HEK293 (cell line): ENCODE measurements around the gene CUL3.

Experiments used
- CTCF ChIP-seq: fragments of 450-650 bp; formaldehyde crosslinking; IDR thresholded peaks from 2 replicates; pipeline ENCODE4 v1.5.1; 2016; ENCODE audit warnings: missing biosample characterization, missing genetic modification characterization
- KLF16 ChIP-seq: fragments of 450-650 bp; formaldehyde crosslinking; IDR thresholded peaks from 2 replicates; pipeline ENCODE4 v1.5.1; 2017; ENCODE audit warnings: missing biosample characterization, missing genetic modification characterization
- OVOL3 ChIP-seq: fragments of 450-650 bp; formaldehyde crosslinking; IDR thresholded peaks from 2 replicates; pipeline ENCODE4 v1.5.1; 2016; ENCODE audit warnings: missing biosample characterization, missing genetic modification characterization
- REST ChIP-seq: fragments of 450-650 bp; formaldehyde crosslinking; IDR thresholded peaks from 2 replicates; pipeline ENCODE4 v1.5.1; 2016; ENCODE audit warnings: missing biosample characterization, missing genetic modification characterization
- TCF7L2 ChIP-seq: IDR thresholded peaks from 2 replicates; pipeline ENCODE4 v1.6.1; 2011; ENCODE audit warnings: low read depth, mild to moderate bottlenecking, inconsistent platforms, low read length, moderate library complexity, borderline replicate concordance
- TRIM28 ChIP-seq: IDR thresholded peaks from 2 replicates; pipeline ENCODE4 v1.6.1; 2011; ENCODE audit warnings: low read length, control low read depth, borderline replicate concordance
- WT1 ChIP-seq: fragments of 450-650 bp; formaldehyde crosslinking; IDR thresholded peaks from 2 replicates; pipeline ENCODE4 v1.5.1; 2016; ENCODE audit warnings: missing biosample characterization, missing genetic modification characterization
- ZBTB11 ChIP-seq: fragments of 450-650 bp; formaldehyde crosslinking; conservative IDR thresholded peaks from 2 replicates; pipeline ENCODE4 v1.5.1; 2016; ENCODE audit warnings: low read depth, missing biosample characterization, missing genetic modification characterization
- ZBTB48 ChIP-seq: fragments of 450-650 bp; formaldehyde crosslinking; IDR thresholded peaks from 2 replicates; pipeline ENCODE4 v1.5.1; 2016; ENCODE audit warnings: missing biosample characterization, missing genetic modification characterization
- ZBTB8A ChIP-seq: fragments of 450-650 bp; formaldehyde crosslinking; IDR thresholded peaks from 2 replicates; pipeline ENCODE4 v1.5.1; 2016; ENCODE audit warnings: missing biosample characterization, missing genetic modification characterization
- ZNF132 ChIP-seq: fragments of 450-650 bp; formaldehyde crosslinking; IDR thresholded peaks from 2 replicates; pipeline ENCODE4 v1.5.1; 2017; ENCODE audit warnings: missing biosample characterization, missing genetic modification characterization, borderline replicate concordance
- ZNF174 ChIP-seq: fragments of 450-650 bp; formaldehyde crosslinking; IDR thresholded peaks from 2 replicates; pipeline ENCODE4 v1.5.0; 2017; ENCODE audit warnings: missing biosample characterization, mild to moderate bottlenecking, missing genetic modification characterization
- ZNF184 ChIP-seq: fragments of 450-650 bp; IDR thresholded peaks from 2 replicates; pipeline ENCODE4 v1.5.1; 2018; ENCODE audit warnings: missing biosample characterization, mild to moderate bottlenecking, missing genetic modification characterization
- ZNF19 ChIP-seq: fragments of 450-650 bp; formaldehyde crosslinking; IDR thresholded peaks from 2 replicates; pipeline ENCODE4; 2016; ENCODE audit warnings: missing biosample characterization, missing genetic modification characterization, low read depth
- ZNF266 ChIP-seq: fragments of 450-650 bp; formaldehyde crosslinking; IDR thresholded peaks from 2 replicates; pipeline ENCODE4 v1.5.1; 2016; ENCODE audit warnings: missing biosample characterization, missing genetic modification characterization, low read depth
- ZNF341 ChIP-seq: fragments of 450-650 bp; formaldehyde crosslinking; IDR thresholded peaks from 2 replicates; pipeline ENCODE4; 2016; ENCODE audit warnings: low read depth, missing biosample characterization, missing genetic modification characterization
- ZNF354C ChIP-seq: fragments of 450-650 bp; formaldehyde crosslinking; IDR thresholded peaks from 2 replicates; pipeline ENCODE4 v1.5.1; 2016; ENCODE audit warnings: missing biosample characterization, missing genetic modification characterization, low read depth, borderline replicate concordance
- ZNF37A ChIP-seq: fragments of 450-650 bp; IDR thresholded peaks from 2 replicates; pipeline ENCODE4 v1.5.1; 2018; ENCODE audit warnings: missing biosample characterization, missing genetic modification characterization
- ZNF423 ChIP-seq: fragments of 450-650 bp; formaldehyde crosslinking; IDR thresholded peaks from 2 replicates; pipeline ENCODE4 v1.5.1; 2016; ENCODE audit warnings: missing biosample characterization, missing genetic modification characterization
- ZNF514 ChIP-seq: fragments of 450-650 bp; formaldehyde crosslinking; IDR thresholded peaks from 2 replicates; pipeline ENCODE4 v1.5.1; 2016; ENCODE audit warnings: missing biosample characterization, missing genetic modification characterization
- ZNF585B ChIP-seq: fragments of 450-650 bp; formaldehyde crosslinking; IDR thresholded peaks from 2 replicates; pipeline ENCODE4 v1.5.1; 2016; ENCODE audit warnings: missing biosample characterization, missing genetic modification characterization
- ZNF707 ChIP-seq: fragments of 450-650 bp; formaldehyde crosslinking; IDR thresholded peaks from 2 replicates; pipeline ENCODE4 v1.5.1; 2016; ENCODE audit warnings: missing biosample characterization, missing genetic modification characterization
- ZNF747 ChIP-seq: fragments of 450-650 bp; formaldehyde crosslinking; IDR thresholded peaks from 2 replicates; pipeline ENCODE4 v1.5.1; 2016; ENCODE audit warnings: missing biosample characterization, missing genetic modification characterization
- TF ChIP-seq, protein P1 (sequence below): fragments of 450-650 bp; formaldehyde crosslinking; IDR thresholded peaks from 2 replicates; pipeline ENCODE4 v1.5.1; 2017; ENCODE audit warnings: missing biosample characterization, mild to moderate bottlenecking, missing genetic modification characterization, moderate library complexity
- TF ChIP-seq, protein P2 (sequence below): fragments of 450-650 bp; formaldehyde crosslinking; IDR thresholded peaks from 2 replicates; pipeline ENCODE4 v1.5.1; 2017; ENCODE audit warnings: missing biosample characterization, missing genetic modification characterization
- TF ChIP-seq, protein P3 (sequence below): fragments of 450-650 bp; formaldehyde crosslinking; IDR thresholded peaks from 2 replicates; pipeline ENCODE4; 2016; ENCODE audit warnings: missing biosample characterization, missing genetic modification characterization
- TF ChIP-seq, protein P4 (sequence below): fragments of 450-650 bp; formaldehyde crosslinking; IDR thresholded peaks from 2 replicates; pipeline ENCODE4 v1.5.1; 2016; ENCODE audit warnings: missing biosample characterization, missing genetic modification characterization

Gene CUL3

GRCh38 chr2:224585211-224586088, at the start of gene CUL3 (continued):
- TF ChIP-seq REST (tag by site-specific recombination) (no peak), CTCF (tag by site-specific recombination) (no peak), ZNF19 (tag by site-specific recombination) (no peak), ZNF747 (tag by site-specific recombination) (no peak), ZNF37A (no peak), WT1 (tag by site-specific recombination) (peak; percentile 79), ZNF174 (tag by site-specific recombination) (no peak), ZBTB8A (tag by site-specific recombination) (no peak; the same call in 1 of the 2 replicates), ZNF266 (tag by site-specific recombination) (no peak), ZNF514 (tag by site-specific recombination) (no peak), ZNF341 (tag by site-specific recombination) (no peak; the same call in 1 of the 2 replicates), ZNF354C (tag by site-specific recombination) (no peak), KLF16 (tag by site-specific recombination) (peak; percentile 82), TCF7L2 (no peak), ZBTB48 (tag by site-specific recombination) (peak; percentile 62), OVOL3 (tag by site-specific recombination) (no peak), ZNF707 (tag by site-specific recombination) (no peak), ZNF184 (tag by site-specific recombination) (no peak), ZNF585B (tag by site-specific recombination) (no peak), ZNF132 (tag by site-specific recombination) (no peak), ZNF423 (tag by site-specific recombination) (no peak), ZBTB11 (tag by site-specific recombination) (peak; percentile 38), TRIM28 (no peak)
- TF ChIP-seq, protein P1, sequence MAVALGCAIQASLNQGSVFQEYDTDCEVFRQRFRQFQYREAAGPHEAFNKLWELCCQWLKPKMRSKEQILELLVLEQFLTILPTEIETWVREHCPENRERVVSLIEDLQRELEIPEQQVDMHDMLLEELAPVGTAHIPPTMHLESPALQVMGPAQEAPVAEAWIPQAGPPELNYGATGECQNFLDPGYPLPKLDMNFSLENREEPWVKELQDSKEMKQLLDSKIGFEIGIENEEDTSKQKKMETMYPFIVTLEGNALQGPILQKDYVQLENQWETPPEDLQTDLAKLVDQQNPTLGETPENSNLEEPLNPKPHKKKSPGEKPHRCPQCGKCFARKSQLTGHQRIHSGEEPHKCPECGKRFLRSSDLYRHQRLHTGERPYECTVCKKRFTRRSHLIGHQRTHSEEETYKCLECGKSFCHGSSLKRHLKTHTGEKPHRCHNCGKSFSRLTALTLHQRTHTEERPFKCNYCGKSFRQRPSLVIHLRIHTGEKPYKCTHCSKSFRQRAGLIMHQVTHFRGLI (tag by site-specific recombination), result no peak
- TF ChIP-seq, protein P2, sequence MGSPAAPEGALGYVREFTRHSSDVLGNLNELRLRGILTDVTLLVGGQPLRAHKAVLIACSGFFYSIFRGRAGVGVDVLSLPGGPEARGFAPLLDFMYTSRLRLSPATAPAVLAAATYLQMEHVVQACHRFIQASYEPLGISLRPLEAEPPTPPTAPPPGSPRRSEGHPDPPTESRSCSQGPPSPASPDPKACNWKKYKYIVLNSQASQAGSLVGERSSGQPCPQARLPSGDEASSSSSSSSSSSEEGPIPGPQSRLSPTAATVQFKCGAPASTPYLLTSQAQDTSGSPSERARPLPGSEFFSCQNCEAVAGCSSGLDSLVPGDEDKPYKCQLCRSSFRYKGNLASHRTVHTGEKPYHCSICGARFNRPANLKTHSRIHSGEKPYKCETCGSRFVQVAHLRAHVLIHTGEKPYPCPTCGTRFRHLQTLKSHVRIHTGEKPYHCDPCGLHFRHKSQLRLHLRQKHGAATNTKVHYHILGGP, result no peak
- TF ChIP-seq, protein P3, sequence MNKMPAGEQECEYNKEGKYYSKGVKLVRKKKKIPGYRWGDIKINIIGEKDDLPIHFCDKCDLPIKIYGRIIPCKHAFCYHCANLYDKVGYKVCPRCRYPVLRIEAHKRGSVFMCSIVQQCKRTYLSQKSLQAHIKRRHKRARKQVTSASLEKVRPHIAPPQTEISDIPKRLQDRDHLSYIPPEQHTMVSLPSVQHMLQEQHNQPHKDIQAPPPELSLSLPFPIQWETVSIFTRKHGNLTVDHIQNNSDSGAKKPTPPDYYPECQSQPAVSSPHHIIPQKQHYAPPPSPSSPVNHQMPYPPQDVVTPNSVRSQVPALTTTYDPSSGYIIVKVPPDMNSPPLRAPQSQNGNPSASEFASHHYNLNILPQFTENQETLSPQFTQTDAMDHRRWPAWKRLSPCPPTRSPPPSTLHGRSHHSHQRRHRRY (tag by site-specific recombination), result no peak
- TF ChIP-seq, protein P4, sequence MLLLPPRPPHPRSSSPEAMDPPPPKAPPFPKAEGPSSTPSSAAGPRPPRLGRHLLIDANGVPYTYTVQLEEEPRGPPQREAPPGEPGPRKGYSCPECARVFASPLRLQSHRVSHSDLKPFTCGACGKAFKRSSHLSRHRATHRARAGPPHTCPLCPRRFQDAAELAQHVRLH (tag by site-specific recombination), result peak; percentile 67; the same call in 1 of the 2 replicates
